Measurements from ENCODE around the gene TAS2R31. TPM values are rescaled to one million over a fixed set of nuclear protein-coding genes. Genes with fewer than 3 reads are reported as not detected.

The TAS2R31 gene
- total RNA-seq, 1 experiment from 2014 or later, result 1.7 TPM

- Mint-ChIP-seq H3K27me3 (ENCODE audit: low read depth) (no peaks in the 10 kb centered on the region), H3K36me3 (ENCODE audit: insufficient read depth in 1 of 3, low read depth in 3 of 3) (peaks cover 10 to 12% (median 10%) of the 10 kb centered on the region in 3 experiments), H3K9me3 (peaks cover 0 to 4% of the 10 kb centered on the region in 2 experiments; a peak in 2 of 5 replicates), H3K4me1 (no peaks in the 10 kb centered on the region), H3K4me3 (no peak overlapping the region), H3K27ac (no peak overlapping the region)
- no peak overlapping the region for H2BK12ac ChIP-seq (ENCODE audit: insufficient read length, low read depth, low read length)
- no peak overlapping the region for H3K56ac ChIP-seq (ENCODE audit: insufficient read length, low read depth, low read length)
- H3K27ac ChIP-seq (ENCODE audit: insufficient read length, low read depth, low read length), result no peak overlapping the region
- no peak overlapping the region for H2BK120ac ChIP-seq (ENCODE audit: low read depth, low read length, poor library complexity, severe bottlenecking)
- H4K5ac ChIP-seq (ENCODE audit: insufficient read length, low read depth, low read length), result no peak overlapping the region
- no peaks in the 10 kb centered on the region for H3K9me3 ChIP-seq (ENCODE audit: control insufficient read depth, low read depth, low read length)
- no peak overlapping the region for H3K4me2 ChIP-seq (ENCODE audit: insufficient read depth, insufficient read length, low read length)
- H3K27me3 ChIP-seq (ENCODE audit: insufficient read depth, low read length), result no peaks in the 10 kb centered on the region
- H3K4ac ChIP-seq (ENCODE audit: low read depth, low read length), result no peak overlapping the region
- no peak overlapping the region for H2BK20ac ChIP-seq (ENCODE audit: low read depth, low read length, poor library complexity, severe bottlenecking)
- H3T11ph ChIP-seq (ENCODE audit: low read length), result no peak overlapping the region
- H3K79me1 ChIP-seq (ENCODE audit: insufficient read depth, low read depth, low read length, poor library complexity, severe bottlenecking), result no peaks in the 10 kb centered on the region
- H3K14ac ChIP-seq (ENCODE audit: insufficient read depth, low read length), result no peak overlapping the region
- no peak overlapping the region for H2AFZ ChIP-seq (ENCODE audit: low read length)
- no peak overlapping the region for H2BK15ac ChIP-seq (ENCODE audit: low read depth, low read length)
- H2BK5ac ChIP-seq (ENCODE audit: insufficient read length, low read length), result no peak overlapping the region
- no peaks in the 10 kb centered on the region for H3K23me2 ChIP-seq (ENCODE audit: insufficient read length, low read depth, low read length, poor library complexity, severe bottlenecking)
- H4K91ac ChIP-seq (ENCODE audit: insufficient read length, low read depth, low read length), result no peak overlapping the region
- no peak overlapping the region for H3K18ac ChIP-seq (ENCODE audit: insufficient read length, low read depth, low read length)
- H2AK5ac ChIP-seq (ENCODE audit: insufficient read length, low read length), result no peak overlapping the region
- H4K8ac ChIP-seq (replicated peaks; ENCODE audit: insufficient read length, low read depth, low read length), result no peak overlapping the region
- no peak for TF ChIP-seq CTCF (conservative IDR thresholded peaks at IDR 0.05)
- DNase-seq, result no peak
- no peaks in the 10 kb centered on the region for H4K20me1 ChIP-seq (ENCODE audit: control insufficient read depth, insufficient read depth, insufficient read length)
- no peaks in the 10 kb centered on the region for H3K4me1 ChIP-seq (ENCODE audit: insufficient read depth, low read length)
- no CpG with 5 or more reads among the region's 2 CpGs for WGBS (ENCODE audit: extremely low coverage, insufficient read length, low lambda C conversion rate)
- H3K79me2 ChIP-seq (ENCODE audit: insufficient read depth, low read length), result no peaks in the 10 kb centered on the region
- H3K23ac ChIP-seq (ENCODE audit: insufficient read length, low read depth, low read length), result no peak overlapping the region
- H3K9ac ChIP-seq (ENCODE audit: extremely low read depth, insufficient read length, low read length), result no peak overlapping the region
Measured at GRCh38 chr12:11023387-11023786, 7.8 kb downstream of the TAS2R31 start.
